HCT116 (cell line): ENCODE measurements around the gene AP3D1. TPM values are rescaled to one million over a fixed set of nuclear protein-coding genes. Genes with fewer than 3 reads are reported as not detected.

Experiments used
- ATAC-seq: fragments of 200-7000 bp; cut with Tn5 transposase; 2 replicates; pipeline ENCODE4 v1.9.1; 2020; ENCODE audit warnings: mild to moderate bottlenecking, moderate library complexity
- BruUV-seq: library from RNA; stranded (reverse); fragments of 400-500 nt; replicated peaks from 2 replicates; lab custom pipeline; 2021; lab: Mats Ljungman, UMichigan
- CTCF ChIA-PET: fragments of 300-600 bp; sonication (Branson Sonifier 250); formaldehyde crosslinking; loops from one replicate; lab custom pipeline; 2021; ENCODE audit warnings: antibody characterized with exemption; lab: Charles Lee
- POLR2A ChIA-PET: fragments of 300-600, 350-600 bp; sonication (Branson Sonifier 250); formaldehyde crosslinking; loops from one replicate; lab custom pipeline; 2021; ENCODE audit warnings: antibody characterized with exemption; lab: Charles Lee
- RAD21 ChIA-PET, 2 experiments: fragments of 300-600 bp; sonication (Branson Sonifier 250); formaldehyde crosslinking; loops; one replicate each; lab custom pipeline; 2023; ENCODE audit warnings: low total read pairs in 2 of 2; ENCODE audit not compliant: uncharacterized antibody in 2 of 2, unreplicated experiment in 2 of 2, low non-redundant PET in 1 of 2; lab: Charles Lee
- DNase-seq: peaks from one replicate; pipeline ENCODE4 v3.0.0-alpha.2; 2010; ENCODE audit warnings: low read depth, low spot score
- H2AFZ ChIP-seq: fragments of 200-600 bp; shearing (Covaris generic), sonication (generic); 2 replicates; pipeline ENCODE4 v1.6.1; 2017; ENCODE audit warnings: low read depth, mixed run types, mixed read lengths, antibody characterized with exemption, low read length; ENCODE audit not compliant: poor library complexity, severe bottlenecking
- H3K27ac ChIP-seq: 2 replicates; pipeline ENCODE4 v1.5.1; 2012; ENCODE audit warnings: low read depth, low read length
- H3K27me3 ChIP-seq: fragments of 200-600 bp; sonication (generic); 2 replicates; pipeline ENCODE4 v1.6.1; 2016; ENCODE audit warnings: mixed run types, low read length, mixed read lengths; ENCODE audit not compliant: insufficient read depth
- H3K36me3 ChIP-seq, 2 experiments: fragments of 200-500 bp in 1 of 2; fragments of 200-600 bp in 1 of 2; sonication (Bioruptor generic) in 1 of 2; sonication (generic) in 1 of 2; 2 replicates each; pipeline versions ENCODE4 v1.5.1 to v1.6.1; 2014 to 2016; ENCODE audit warnings: low read length in 2 of 2, inconsistent platforms in 1 of 2, mixed read lengths in 1 of 2, mixed run types in 1 of 2; ENCODE audit not compliant: insufficient read depth in 2 of 2, control insufficient read depth in 1 of 2
- H3K4me1 ChIP-seq, 2 experiments: fragments of 200-600 bp in 1 of 2; sonication (generic) in 1 of 2; 2 replicates each; pipeline versions ENCODE4 v1.5.1 to v1.6.1; 2012 to 2017; ENCODE audit warnings: low read length in 2 of 2, inconsistent platforms in 1 of 2, mild to moderate bottlenecking in 1 of 2, mixed read lengths in 1 of 2, mixed run types in 1 of 2, moderate library complexity in 1 of 2; ENCODE audit not compliant: insufficient read depth in 2 of 2, control insufficient read depth in 1 of 2
- H3K4me2 ChIP-seq: fragments of 200-600 bp; sonication (generic); 2 replicates; pipeline ENCODE4 v1.6.1; 2017; ENCODE audit warnings: mixed run types, low read length, mixed read lengths
- H3K4me3 ChIP-seq, 2 experiments: fragments of 200-600 bp in 1 of 2; sonication (generic) in 1 of 2; replicated peaks in 1 of 2; 2 replicates each; pipeline ENCODE4 v1.5.1; 2011 to 2016; ENCODE audit warnings: low read length in 2 of 2, control low read depth in 1 of 2, low read depth in 1 of 2, mild to moderate bottlenecking in 1 of 2, mixed read lengths in 1 of 2, mixed run types in 1 of 2
- H3K79me2 ChIP-seq: fragments of 200-600 bp; sonication (generic); 2 replicates; pipeline ENCODE4 v1.6.1; 2017; ENCODE audit warnings: mild to moderate bottlenecking, mixed run types, low read length, moderate library complexity, mixed read lengths; ENCODE audit not compliant: insufficient read depth
- H3K9ac ChIP-seq: fragments of 200-600 bp; sonication (generic); 2 replicates; pipeline ENCODE4 v1.6.1; 2016; ENCODE audit warnings: low read length, mixed read lengths
- H3K9me2 ChIP-seq: fragments of 200-600 bp; sonication (generic), shearing (Covaris generic); 2 replicates; pipeline ENCODE4 v1.6.1; 2017; ENCODE audit warnings: mixed run types, mild to moderate bottlenecking, moderate library complexity; ENCODE audit not compliant: insufficient read depth
- H3K9me3 ChIP-seq, 2 experiments: fragments of 200-500 bp in 1 of 2; fragments of 200-600 bp in 1 of 2; sonication (Bioruptor generic) in 1 of 2; sonication (generic) in 1 of 2; 2 replicates each; pipeline ENCODE4 v1.6.1; 2014 to 2017; ENCODE audit warnings: low read length in 2 of 2, mixed read lengths in 2 of 2, inconsistent platforms in 1 of 2, low read depth in 1 of 2, mild to moderate bottlenecking in 1 of 2, mixed run types in 1 of 2, moderate library complexity in 1 of 2; ENCODE audit not compliant: control insufficient read depth in 1 of 2, insufficient read depth in 1 of 2
- H4K20me1 ChIP-seq: fragments of 200-600 bp; sonication (generic), shearing (Covaris generic); 2 replicates; pipeline ENCODE4 v1.6.1; 2017; ENCODE audit warnings: mixed run types, mild to moderate bottlenecking, moderate library complexity; ENCODE audit not compliant: insufficient read depth
- CTCF ChIP-seq, 3 experiments: fragments of 200-600 bp in 1 of 3; sonication (generic) in 1 of 3; IDR thresholded peaks in 2 of 3; conservative IDR thresholded peaks in 1 of 3; 2 replicates each; pipeline ENCODE4 v1.5.1; 2012 to 2017; ENCODE audit warnings: low read depth in 2 of 3, low read length in 2 of 3, antibody characterized with exemption in 1 of 3, borderline replicate concordance in 1 of 3, control low read depth in 1 of 3, mild to moderate bottlenecking in 1 of 3, mixed read lengths in 1 of 3, mixed run types in 1 of 3, moderate library complexity in 1 of 3; ENCODE audit not compliant: insufficient read depth in 1 of 3
- EGR1 ChIP-seq: IDR thresholded peaks from 2 replicates; pipeline ENCODE4 v1.6.1; 2012; ENCODE audit warnings: low read depth
- SRF ChIP-seq: IDR thresholded peaks from 2 replicates; pipeline ENCODE4 v1.6.1; 2012; ENCODE audit warnings: low read depth
- TCF7L2 ChIP-seq: IDR thresholded peaks from 2 replicates; pipeline ENCODE4 v1.7.0; 2011; ENCODE audit warnings: borderline replicate concordance, inconsistent platforms; ENCODE audit not compliant: insufficient read depth, insufficient read length; ENCODE audit errors: extremely low read depth
- YY1 ChIP-seq: IDR thresholded peaks from 2 replicates; pipeline ENCODE4 v1.6.1; 2011; ENCODE audit warnings: low read length, low read depth, moderate library complexity, mild to moderate bottlenecking; ENCODE audit not compliant: insufficient replicate concordance; ENCODE audit errors: extremely low read depth
- intact Hi-C: fragments of 100-400 bp; cut with micrococcal nuclease; formaldehyde crosslinking; loops from 2 replicates; pipeline ENCODE4 v1.10.0; 2022
- total RNA-seq: library from RNA; stranded (reverse); gene quantifications from one replicate; pipeline ENCODE4 v1.2.1, GENCODE V29; 2021; ENCODE audit not compliant: unreplicated experiment

AP3D1 gene
- total RNA-seq, 1 experiment from 2014 or later: 137 TPM

- intact Hi-C loops: loop anchor here (1.0 kb wide), 1 partner anchor 77 kb away; no protein-coding TSS in a partner anchor
- DNase-seq (peak; percentile 92), ATAC-seq (peak; percentile 87)
- H3K4me1 ChIP-seq: peaks cover 11 to 24% of the 10 kb centered on the region in 2 experiments
- ChIA-PET POLR2A (no interaction called here), CTCF (no interaction called here), RAD21 (no interaction called here)
- H3K27ac ChIP-seq: peak within 1 kb of the TSS; percentile 99
- H3K36me3 ChIP-seq: peaks cover 3 to 11% of the 10 kb centered on the region in 2 experiments; a peak in 2 of 4 replicates
- no peaks in the 10 kb centered on the region for H4K20me1 ChIP-seq
- no peak within 1 kb of the TSS for H2AFZ ChIP-seq
- H3K4me3 ChIP-seq: peak within 1 kb of the TSS; percentile 77 to 88
- no peak for TF ChIP-seq SRF
- no peak for TF ChIP-seq TCF7L2
- peak; percentile 38; the same call in 1 of the 2 replicates for TF ChIP-seq EGR1
- peak in 2 of 3 experiments; percentile 30 to 40; a peak in 3 of 6 replicates for TF ChIP-seq CTCF (IDR thresholded peaks at IDR 0.05 in 2 of 3, conservative IDR thresholded peaks at IDR 0.05 in 1 of 3; ENCODE audit: borderline replicate concordance in 1 of 3, insufficient read depth in 1 of 3, low read depth in 2 of 3, low read length in 2 of 3)
- TF ChIP-seq YY1: no peak
- H3K9ac ChIP-seq: peak within 1 kb of the TSS; percentile 86
- no peaks in the 10 kb centered on the region for H3K9me2 ChIP-seq
- no peaks in the 10 kb centered on the region for H3K27me3 ChIP-seq
- BruUV-seq: no TSS peak
- H3K79me2 ChIP-seq: peaks cover 18% of the 10 kb centered on the region
- no peaks in the 10 kb centered on the region for H3K9me3 ChIP-seq
- peak within 1 kb of the TSS; percentile 91 for H3K4me2 ChIP-seq
Observed at GRCh38 chr19:2096480-2097202, 54.7 kb downstream of the AP3D1 start, which contains the start of gene IZUMO4. Gene IZUMO4, plus strand, starts transcription at chr19:2096915. Its CDS starts 31 bp downstream, at chr19:2096946.
